Heart left ventricle (tissue), 16 donors: ENCODE measurements around the gene ZNF69. TPM values are rescaled to one million over a fixed set of nuclear protein-coding genes. Genes with fewer than 3 reads are reported as not detected.
"Not testable (repeated sequence)": the region's sequence is repeated elsewhere in the genome, so short reads cannot be mapped to it uniquely, and the experiment has no call there.

Experiments
- ATAC-seq, 4 donors: fragments of 200-7000 bp; cut with Tn5 transposase; one replicate each; pipeline ENCODE4 v1.9.1; 2020 to 2022; ENCODE audit warnings: moderate library complexity in 4 of 4, mild to moderate bottlenecking in 3 of 4, moderate number of reproducible peaks in 1 of 4
- DNase-seq, 5 donors: peaks; one replicate each; pipeline ENCODE4 v3.0.0-alpha.2; 2020
- H3K27ac ChIP-seq, 12 donors: fragments of 200-600 bp; sonication (generic) in 4 of 12; one replicate each; pipeline versions ENCODE4 v1.5.0 to v1.8.0; 2016 to 2022; ENCODE audit warnings: mild to moderate bottlenecking in 2 of 12
- H3K27me3 ChIP-seq, 9 donors: fragments of 200-600 bp; sonication (generic) in 2 of 9; one replicate each; pipeline versions ENCODE4 v1.5.1 to v1.8.0; 2016 to 2022; ENCODE audit warnings: mild to moderate bottlenecking in 3 of 9
- H3K36me3 ChIP-seq, 9 donors: fragments of 200-600 bp; sonication (generic) in 2 of 9; one replicate each; pipeline versions ENCODE4 v1.5.0 to v1.8.0; 2018 to 2022; ENCODE audit warnings: mild to moderate bottlenecking in 2 of 9
- H3K4me1 ChIP-seq, 12 donors: fragments of 200-600 bp; sonication (generic) in 4 of 12; one replicate each; pipeline versions ENCODE4 v1.5.0 to v1.8.0; 2016 to 2022; ENCODE audit warnings: mild to moderate bottlenecking in 3 of 12
- H3K4me3 ChIP-seq, 12 donors: fragments of 200-600 bp; sonication (generic) in 4 of 12; one replicate each; pipeline versions ENCODE4 v1.5.0 to v1.8.0; 2017 to 2022; ENCODE audit warnings: mild to moderate bottlenecking in 9 of 12, moderate library complexity in 4 of 12
- H3K9me3 ChIP-seq, 12 donors: fragments of 200-600 bp; sonication (generic) in 4 of 12; one replicate each; pipeline versions ENCODE4 v1.5.0 to v1.8.0; 2016 to 2022; ENCODE audit warnings: mild to moderate bottlenecking in 1 of 12
- POLR2A ChIP-seq, 2 donors: fragments of 450-650 bp; IDR thresholded peaks; one replicate each; pipeline ENCODE4 v1.6.1; 2017; ENCODE audit warnings: antibody characterized with exemption in 2 of 2, mild to moderate bottlenecking in 2 of 2, moderate library complexity in 2 of 2
- WGBS, 4 donors: extraction: QIAGEN DNeasy Blood & Tissue Kit in 2 of 4; methylation state at CpG; one replicate each; pipeline versions ENCODE4 v1.1.5 to v1.1.7; 2013 to 2018; 5-methylcytosine and 5-hydroxymethylcytosine counted together
- intact Hi-C, 10 donors: fragments of 100-400 bp; cut with DNase I; formaldehyde crosslinking; loops; one replicate each; pipeline versions ENCODE4 v1.11.1 to v1.14.2; 2022
- polyA plus RNA-seq, 2 donors: library from polyadenylated mRNA; stranded (reverse); fragments of 200-250 nt; gene quantifications; one replicate each; pipeline ENCODE4 v1.2.3, GENCODE V29; 2013
- total RNA-seq, 9 donors: library from RNA; depleted of rRNA in 2 of 9; stranded (reverse); fragments of >200 nt in 2 of 9; fragmentation: NEBNext Ultra II Directional in 3 of 9; extraction: Animal tissue kit (Norgen Biotek cat#: 25700) in 3 of 9; gene quantifications; one replicate each; pipeline versions ENCODE4 v1.1.0 to v1.2.4, GENCODE V29; 2016 to 2023
- TF ChIP-seq, protein P1 (sequence below), 12 donors: fragments of 200-600 bp; sonication (generic) in 4 of 12; IDR thresholded peaks; one replicate each; pipeline versions ENCODE4 v1.5.0 to v1.8.0; 2018 to 2022; ENCODE audit warnings: antibody characterized with exemption in 12 of 12, mild to moderate bottlenecking in 5 of 12
- donor health status: ischemic (EF 13 %, LVEDD 7.1; RV severe dilation, severe dysfunction).
- donor health status: healthy with polysubstance abuse.
- donor health status: DM: no; HTN: yes; CAD: no.
- donor health status: DM: no; HTN: no; CAD: no.
- donor health status: ischemic (EF 25% LVEDD 6.9; RV normal size, moderate dysfunction).
- donor health status: ischemic (EF 25% LVEDD 5.7; RV mildly dilated, moderate dysfunction).
- donor health status: healthy.
- donor health status: DM: yes; HTN: yes; CAD: no.
- donor health status: ischemic (EF 35%, LVEDD 5.7; RV mildly dilated, moderate dysfunction).
- donor health status: nonischemic (EF 11% LVEDD 7.7; RV severe dilation, severe dysfunction).
- donor health status: DM: yes; HTN: yes; CAD: no.
- donor health status: PGD.
- donor health status: ischemic (EF 29% LVEDD 5.4; RV normal size, mild dysfunction).
- donor health status: nonischemic (EF 23%, LVEDD 6.1; RV moderate dilation, normal function).

The ZNF69 gene
- total and polyA plus RNA-seq, 11 donors: 2.8 to 5.4 (median 4.2) TPM

- Histone ChIP-seq H3K27ac (no peak overlapping the region), H3K4me1 (no peaks in the 10 kb centered on the region), H3K9me3 (peaks cover 0 to 37% (median 17%) of the 10 kb centered on the region in 12 donors), H3K36me3 (peaks cover 0 to 17% (median under 1%) of the 10 kb centered on the region in 9 donors), H3K27me3 (no peaks in the 10 kb centered on the region), H3K4me3 (no peak overlapping the region)
- WGBS, 4 donors: 77 to 89% (median 81%) methylated on average over 1 of the region's 1 CpG
- no peak for TF ChIP-seq POLR2A (IDR thresholded peaks at IDR 0.05)
- TF ChIP-seq, protein P1, sequence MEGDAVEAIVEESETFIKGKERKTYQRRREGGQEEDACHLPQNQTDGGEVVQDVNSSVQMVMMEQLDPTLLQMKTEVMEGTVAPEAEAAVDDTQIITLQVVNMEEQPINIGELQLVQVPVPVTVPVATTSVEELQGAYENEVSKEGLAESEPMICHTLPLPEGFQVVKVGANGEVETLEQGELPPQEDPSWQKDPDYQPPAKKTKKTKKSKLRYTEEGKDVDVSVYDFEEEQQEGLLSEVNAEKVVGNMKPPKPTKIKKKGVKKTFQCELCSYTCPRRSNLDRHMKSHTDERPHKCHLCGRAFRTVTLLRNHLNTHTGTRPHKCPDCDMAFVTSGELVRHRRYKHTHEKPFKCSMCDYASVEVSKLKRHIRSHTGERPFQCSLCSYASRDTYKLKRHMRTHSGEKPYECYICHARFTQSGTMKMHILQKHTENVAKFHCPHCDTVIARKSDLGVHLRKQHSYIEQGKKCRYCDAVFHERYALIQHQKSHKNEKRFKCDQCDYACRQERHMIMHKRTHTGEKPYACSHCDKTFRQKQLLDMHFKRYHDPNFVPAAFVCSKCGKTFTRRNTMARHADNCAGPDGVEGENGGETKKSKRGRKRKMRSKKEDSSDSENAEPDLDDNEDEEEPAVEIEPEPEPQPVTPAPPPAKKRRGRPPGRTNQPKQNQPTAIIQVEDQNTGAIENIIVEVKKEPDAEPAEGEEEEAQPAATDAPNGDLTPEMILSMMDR (IDR thresholded peaks at IDR 0.05): no peak
- intact Hi-C loops: no loop called here
- DNase-seq (no peak), ATAC-seq (no peak)
These were observed 13.8 kb upstream of the ZNF69 start for GRCh38 chr19:11873762-11874161.

- H3K27ac ChIP-seq, H3K9me3 ChIP-seq, H3K4me3 ChIP-seq, H3K27me3 ChIP-seq, H3K4me1 ChIP-seq, H3K36me3 ChIP-seq: not testable (repeated sequence)
- DNase-seq (peak in 2 of 5 donors; percentile 24 to 64), ATAC-seq (peak in 2 of 4 donors; percentile 38 to 52)
- TF ChIP-seq, protein P1 (IDR thresholded peaks at IDR 0.05): peak; percentile 17 to 48 (median 36)
- intact Hi-C loops: loop anchor here (2.0 to 10.0 kb wide), 10 partner anchors 43 to 263 kb away; partner anchors contain the start of genes ZNF20 (in 5 of the 10) and ZNF491 (in 3 of the 10)
- WGBS, 4 donors: 73 to 75% (median 74%) methylated on average over 16 of the region's 16 CpGs
These were observed 7.8 kb upstream of the ZNF69 start for GRCh38 chr19:11879687-11880266.

- no peaks in the 10 kb centered on the region for H3K9me3 ChIP-seq
- H3K4me3 ChIP-seq: no peak overlapping the region
- WGBS, 4 donors: 89 to 93% (median 91%) methylated on average over 12 of the region's 12 CpGs
- H3K27me3 ChIP-seq: no peaks in the 10 kb centered on the region
- H3K4me1 ChIP-seq: peaks cover 0 to 4% (median 0%) of the 10 kb centered on the region in 12 donors
- TF ChIP-seq POLR2A (IDR thresholded peaks at IDR 0.05): no peak
- TF ChIP-seq, protein P1 (IDR thresholded peaks at IDR 0.05): no peak
- no peak overlapping the region for H3K27ac ChIP-seq
- intact Hi-C loops: loop anchor here (2.0 to 10.0 kb wide), 10 partner anchors 42 to 262 kb away; partner anchors contain the start of genes ZNF20 (in 5 of the 10) and ZNF491 (in 3 of the 10)
- no peaks in the 10 kb centered on the region for H3K36me3 ChIP-seq
- DNase-seq (no peak), ATAC-seq (no peak)
These were observed 7.0 kb upstream of the ZNF69 start for GRCh38 chr19:11880598-11880997.

DNA sequence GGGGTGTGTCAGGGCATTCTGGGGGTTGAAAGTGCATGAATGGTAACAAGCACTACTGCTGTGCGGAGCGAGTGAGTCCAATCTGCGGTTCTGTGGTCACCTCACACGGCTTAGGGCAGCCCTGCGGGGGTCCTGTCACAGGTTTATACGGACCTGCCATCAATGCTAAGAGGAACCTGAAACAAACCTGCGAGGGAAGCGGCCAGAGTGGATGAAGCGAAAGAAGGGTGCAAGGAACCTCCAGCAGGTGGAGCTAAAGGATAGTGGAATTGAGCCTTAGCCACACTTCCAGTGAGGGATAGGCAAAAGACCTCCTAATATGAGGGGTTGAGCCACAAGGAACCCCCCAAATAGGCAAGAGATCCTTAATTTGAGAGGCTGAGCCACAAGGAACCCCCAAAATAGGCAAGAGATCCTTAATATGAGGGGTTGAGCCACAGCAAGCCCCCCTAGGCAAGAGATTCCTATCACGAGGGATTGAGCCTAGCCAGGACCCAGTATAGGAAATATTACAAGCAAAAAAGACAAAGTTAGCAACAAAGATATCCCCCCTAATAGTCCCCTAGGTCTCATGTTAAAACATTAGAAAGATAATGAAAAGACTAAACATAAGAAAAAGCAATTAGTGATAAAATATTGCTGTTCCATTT is 6.3 kb upstream of the ZNF69 start:
- no peaks in the 10 kb centered on the region for H3K27me3 ChIP-seq
- H3K27ac ChIP-seq: no peak overlapping the region
- no peaks in the 10 kb centered on the region for H3K9me3 ChIP-seq
- TF ChIP-seq POLR2A (IDR thresholded peaks at IDR 0.05): no peak
- TF ChIP-seq, protein P1 (IDR thresholded peaks at IDR 0.05): peak; percentile 51 to 81 (median 72)
- H3K4me3 ChIP-seq: peak overlapping the region in 2 of 12 donors; percentile 8 to 17
- DNase-seq (peak in 4 of 5 donors; percentile 37 to 48 (median 43)), ATAC-seq (peak in 3 of 4 donors; percentile 76 to 83 (median 79))
- intact Hi-C loops: loop anchor here (1.0 to 10.0 kb wide), 13 partner anchors 41 to 261 kb away; partner anchors contain the start of genes ZNF20 (in 5 of the 10) and ZNF491 (in 3 of the 10)
- peaks cover 0 to 4% (median 0%) of the 10 kb centered on the region in 12 donors for H3K4me1 ChIP-seq
- WGBS, 4 donors: 14 to 16% (median 15%) methylated on average over 10 of the region's 10 CpGs
- no peaks in the 10 kb centered on the region for H3K36me3 ChIP-seq
